Colon (tissue), 2 donors: ENCODE results near the gene SLCO4A1.

Experiments
- FAIRE-seq: peaks from 2 replicates; lab custom pipeline; 2012; peaks lifted over from hg19 to GRCh38; lab: Jason Lieb, UNC
- donor health status: control.
- donor health status: control.

SLCO4A1 gene

GRCh38 chr20:62716941-62717310 lies 74.6 kb downstream of the SLCO4A1 start:
- FAIRE-seq = no peak

GRCh38 chr20:62717933-62718332 lies 75.6 kb downstream of the SLCO4A1 start:
- FAIRE-seq = no peak

GRCh38 chr20:62718546-62718945 lies 76.2 kb downstream of the SLCO4A1 start:
- no peak for FAIRE-seq

- FAIRE-seq = no peak
Observed at GRCh38 chr20:62719250-62719935, 77.1 kb downstream of the SLCO4A1 start.
